H1 (cell line): ENCODE results near the gene HMGN1.

Experiments
- BACH1 ChIP-seq: IDR thresholded peaks from 2 replicates; pipeline ENCODE4 v1.6.1; 2012; ENCODE audit warnings: low read length, improper control_type of control experiment
- CHD7 ChIP-seq: fragments of 300-600 bp; sonication (generic); IDR thresholded peaks from 2 replicates; pipeline ENCODE4 v1.7.1; 2012; ENCODE audit warnings: low read length, moderate library complexity, mild to moderate bottlenecking, inconsistent platforms; ENCODE audit not compliant: insufficient replicate concordance
- EZH2 ChIP-seq: fragments of 200-600 bp; sonication (generic); IDR thresholded peaks from 2 replicates; pipeline ENCODE4 v1.7.1; 2012; ENCODE audit warnings: low read depth, mild to moderate bottlenecking, moderate library complexity, low read length, inconsistent platforms; ENCODE audit not compliant: severe bottlenecking
- HDAC6 ChIP-seq: IDR thresholded peaks from one replicate; pipeline ENCODE4 v1.7.1; 2012; ENCODE audit warnings: low read depth, mild to moderate bottlenecking, inconsistent platforms, low read length, moderate library complexity
- MAFK ChIP-seq: IDR thresholded peaks from 2 replicates; pipeline ENCODE4 v1.6.1; 2012; ENCODE audit warnings: low read depth, mild to moderate bottlenecking, improper control_type of control experiment, low read length
- MAX ChIP-seq: IDR thresholded peaks from 2 replicates; pipeline ENCODE4 v1.6.1; 2012; ENCODE audit warnings: inconsistent platforms
- POLR2A ChIP-seq, 2 experiments: IDR thresholded peaks; 1 replicate in 1 of 2; 2 replicates in 1 of 2; pipeline ENCODE4 v1.6.1; 2011; ENCODE audit warnings: low read depth in 2 of 2, low read length in 2 of 2, mild to moderate bottlenecking in 2 of 2; ENCODE audit errors: control extremely low read depth in 1 of 2
- POLR2AphosphoS5 ChIP-seq: IDR thresholded peaks from 2 replicates; pipeline ENCODE4 v1.6.1; 2011; ENCODE audit warnings: low read depth, low read length
- RAD21 ChIP-seq, 2 experiments: IDR thresholded peaks in 1 of 2; conservative IDR thresholded peaks in 1 of 2; 2 replicates each; pipeline ENCODE4 v1.6.1; 2011; ENCODE audit warnings: low read depth in 2 of 2, low read length in 2 of 2, improper control_type of control experiment in 1 of 2, inconsistent platforms in 1 of 2, mild to moderate bottlenecking in 1 of 2, moderate library complexity in 1 of 2
- RBBP5 ChIP-seq: IDR thresholded peaks from 2 replicates; pipeline ENCODE4 v1.7.1; 2012; ENCODE audit warnings: low read depth, mild to moderate bottlenecking, inconsistent platforms, low read length, moderate library complexity, borderline replicate concordance
- RNF2 ChIP-seq: fragments of 200-900, 300-1000 bp; sonication (generic); IDR thresholded peaks from 2 replicates; pipeline ENCODE4 v1.7.1; 2016; ENCODE audit warnings: borderline replicate concordance, low read depth, mild to moderate bottlenecking, antibody characterized with exemption, low read length; ENCODE audit not compliant: poor library complexity, severe bottlenecking; ENCODE audit errors: missing control alignments
- RXRA ChIP-seq: IDR thresholded peaks from 2 replicates; pipeline ENCODE4 v1.6.1; 2011; ENCODE audit warnings: low read depth, mild to moderate bottlenecking, low read length, moderate library complexity; ENCODE audit not compliant: insufficient read depth
- SUZ12 ChIP-seq: fragments of 200-600 bp; sonication (generic); IDR thresholded peaks from 2 replicates; pipeline ENCODE4 v1.6.1; 2012; ENCODE audit warnings: mild to moderate bottlenecking, inconsistent platforms, low read length, moderate library complexity, mixed read lengths
- TF ChIP-seq, protein P1 (sequence below), 3 experiments: IDR thresholded peaks; 1 replicate in 2 of 3; 2 replicates in 1 of 3; pipeline versions ENCODE4 v1.5.1 to v1.6.1; 2011; ENCODE audit warnings: low read length in 3 of 3, mild to moderate bottlenecking in 3 of 3, inconsistent platforms in 2 of 3, low read depth in 1 of 3, moderate library complexity in 1 of 3; ENCODE audit not compliant: insufficient read depth in 1 of 3; ENCODE audit errors: control extremely low read depth in 1 of 3

GRCh38 chr21:39332175-39332574, 16.7 kb downstream of the HMGN1 start:
- TF ChIP-seq HDAC6 (no peak), POLR2AphosphoS5 (no peak), RNF2 (no peak), BACH1 (no peak), RXRA (no peak), MAX (peak; percentile 48; the same call in 1 of the 2 replicates), RAD21 (IDR thresholded peaks at IDR 0.05 in 1 of 2, conservative IDR thresholded peaks at IDR 0.05 in 1 of 2; ENCODE audit: low read depth in 2 of 2, low read length in 2 of 2) (no peak), RBBP5 (no peak), EZH2 (no peak), SUZ12 (no peak), MAFK (no peak), POLR2A (IDR thresholded peaks at IDR 0.05; ENCODE audit: control extremely low read depth in 1 of 2, low read depth in 2 of 2, low read length in 2 of 2) (no peak), CHD7 (no peak)
- TF ChIP-seq, protein P1, sequence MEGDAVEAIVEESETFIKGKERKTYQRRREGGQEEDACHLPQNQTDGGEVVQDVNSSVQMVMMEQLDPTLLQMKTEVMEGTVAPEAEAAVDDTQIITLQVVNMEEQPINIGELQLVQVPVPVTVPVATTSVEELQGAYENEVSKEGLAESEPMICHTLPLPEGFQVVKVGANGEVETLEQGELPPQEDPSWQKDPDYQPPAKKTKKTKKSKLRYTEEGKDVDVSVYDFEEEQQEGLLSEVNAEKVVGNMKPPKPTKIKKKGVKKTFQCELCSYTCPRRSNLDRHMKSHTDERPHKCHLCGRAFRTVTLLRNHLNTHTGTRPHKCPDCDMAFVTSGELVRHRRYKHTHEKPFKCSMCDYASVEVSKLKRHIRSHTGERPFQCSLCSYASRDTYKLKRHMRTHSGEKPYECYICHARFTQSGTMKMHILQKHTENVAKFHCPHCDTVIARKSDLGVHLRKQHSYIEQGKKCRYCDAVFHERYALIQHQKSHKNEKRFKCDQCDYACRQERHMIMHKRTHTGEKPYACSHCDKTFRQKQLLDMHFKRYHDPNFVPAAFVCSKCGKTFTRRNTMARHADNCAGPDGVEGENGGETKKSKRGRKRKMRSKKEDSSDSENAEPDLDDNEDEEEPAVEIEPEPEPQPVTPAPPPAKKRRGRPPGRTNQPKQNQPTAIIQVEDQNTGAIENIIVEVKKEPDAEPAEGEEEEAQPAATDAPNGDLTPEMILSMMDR (IDR thresholded peaks at IDR 0.05; ENCODE audit: control extremely low read depth in 1 of 3, insufficient read depth in 1 of 3, low read depth in 1 of 3, low read length in 3 of 3), result no peak
